ENCODE data around the gene TTC28.

DNA sequence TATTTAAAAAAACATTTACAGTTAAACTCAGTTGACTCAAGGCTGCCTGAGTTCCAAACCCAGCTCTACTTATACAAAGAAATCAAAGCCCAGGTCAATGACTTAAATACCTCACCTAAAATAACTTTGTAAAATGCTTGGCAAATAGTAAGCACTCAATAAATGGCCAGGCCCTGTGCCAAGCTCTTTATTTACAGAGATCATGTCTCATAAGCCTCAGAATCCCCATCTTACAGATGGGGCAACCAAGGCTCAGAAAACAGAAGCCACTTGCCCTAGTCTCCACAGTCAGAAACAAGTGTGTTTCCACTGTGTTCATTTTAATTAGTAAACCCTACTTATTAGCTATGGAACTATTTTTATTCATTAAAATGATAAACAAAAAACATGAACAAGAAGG, 30.5 kb upstream of the TTC28 start:
- no peak for TF ChIP-seq YY1 (IDR thresholded peaks at IDR 0.05; ENCODE audit: insufficient read depth, insufficient read length)
- TF ChIP-seq ZNF274 (IDR thresholded peaks at IDR 0.05; ENCODE audit: low read depth, low read length): no peak
- TF ChIP-seq SUZ12 (IDR thresholded peaks at IDR 0.05; ENCODE audit: extremely low read depth, insufficient read depth, insufficient read length): no peak
